ENCODE results near the gene SH2D5. TPM values are rescaled to one million over a fixed set of nuclear protein-coding genes. Genes with fewer than 3 reads are reported as not detected.

Gene SH2D5
- total RNA-seq, 2 experiments from 2014 or later: 1.3 to 1.6 TPM

- TF ChIP-seq, protein P1, sequence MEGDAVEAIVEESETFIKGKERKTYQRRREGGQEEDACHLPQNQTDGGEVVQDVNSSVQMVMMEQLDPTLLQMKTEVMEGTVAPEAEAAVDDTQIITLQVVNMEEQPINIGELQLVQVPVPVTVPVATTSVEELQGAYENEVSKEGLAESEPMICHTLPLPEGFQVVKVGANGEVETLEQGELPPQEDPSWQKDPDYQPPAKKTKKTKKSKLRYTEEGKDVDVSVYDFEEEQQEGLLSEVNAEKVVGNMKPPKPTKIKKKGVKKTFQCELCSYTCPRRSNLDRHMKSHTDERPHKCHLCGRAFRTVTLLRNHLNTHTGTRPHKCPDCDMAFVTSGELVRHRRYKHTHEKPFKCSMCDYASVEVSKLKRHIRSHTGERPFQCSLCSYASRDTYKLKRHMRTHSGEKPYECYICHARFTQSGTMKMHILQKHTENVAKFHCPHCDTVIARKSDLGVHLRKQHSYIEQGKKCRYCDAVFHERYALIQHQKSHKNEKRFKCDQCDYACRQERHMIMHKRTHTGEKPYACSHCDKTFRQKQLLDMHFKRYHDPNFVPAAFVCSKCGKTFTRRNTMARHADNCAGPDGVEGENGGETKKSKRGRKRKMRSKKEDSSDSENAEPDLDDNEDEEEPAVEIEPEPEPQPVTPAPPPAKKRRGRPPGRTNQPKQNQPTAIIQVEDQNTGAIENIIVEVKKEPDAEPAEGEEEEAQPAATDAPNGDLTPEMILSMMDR (IDR thresholded peaks at IDR 0.05): no peak
- ChIA-PET POLR2A (no interaction called here), CTCF (interaction anchor here (0.9 kb wide), 1 partner anchor 13 kb away, joined by 4 read pairs; no protein-coding TSS in a partner anchor)
- H3K4me3 Mint-ChIP-seq: no peak overlapping the region
- intact Hi-C loops (cut with micrococcal nuclease): no loop called here
- H3K36me3 Mint-ChIP-seq (ENCODE audit: low read depth): no peaks in the 10 kb centered on the region
- no peaks in the 10 kb centered on the region for H3K27me3 Mint-ChIP-seq
- no peak overlapping the region for H3K27ac Mint-ChIP-seq
- no peak for DNase-seq
- ATAC-seq: no peak
- no peaks in the 10 kb centered on the region for H3K9me3 Mint-ChIP-seq
- no peaks in the 10 kb centered on the region for H3K4me1 Mint-ChIP-seq (ENCODE audit: low read depth)
Measured at GRCh38 chr1:20709868-20710267, 22.6 kb downstream of the SH2D5 start.

GRCh38 chr1:20708891-20709290 lies 23.6 kb downstream of the SH2D5 start:
- ATAC-seq: no peak
- Mint-ChIP-seq H3K9me3 (no peaks in the 10 kb centered on the region), H3K27ac (no peak overlapping the region), H3K27me3 (no peaks in the 10 kb centered on the region), H3K4me1 (ENCODE audit: low read depth) (no peaks in the 10 kb centered on the region), H3K4me3 (no peak overlapping the region), H3K36me3 (ENCODE audit: low read depth) (no peaks in the 10 kb centered on the region)
- TF ChIP-seq, protein P1 (IDR thresholded peaks at IDR 0.05): no peak
- DNase-seq: no peak
- POLR2A ChIA-PET: no interaction called here
- CTCF ChIA-PET: interaction anchor here (2.1 to 4.4 kb wide), 2 partner anchors 12 to 486 kb away, joined by 5 to 26 read pairs; no protein-coding TSS in a partner anchor
- intact Hi-C loops (cut with micrococcal nuclease): no loop called here

GRCh38 chr1:20708057-20708456 lies 24.4 kb downstream of the SH2D5 start:
- DNase-seq (no peak), ATAC-seq (no peak)
- Mint-ChIP-seq H3K9me3 (no peaks in the 10 kb centered on the region), H3K36me3 (ENCODE audit: low read depth) (no peaks in the 10 kb centered on the region), H3K4me3 (no peak overlapping the region), H3K27ac (no peak overlapping the region), H3K4me1 (ENCODE audit: low read depth) (no peaks in the 10 kb centered on the region), H3K27me3 (no peaks in the 10 kb centered on the region)
- intact Hi-C loops (cut with micrococcal nuclease): no loop called here
- CTCF ChIA-PET: interaction anchor here (2.1 to 4.4 kb wide), 2 partner anchors 11 to 487 kb away, joined by 5 to 26 read pairs; no protein-coding TSS in a partner anchor
- TF ChIP-seq, protein P1 (IDR thresholded peaks at IDR 0.05): no peak
- POLR2A ChIA-PET: no interaction called here

GRCh38 chr1:20706841-20707240 lies 25.7 kb downstream of the SH2D5 start:
- TF ChIP-seq, protein P1 (IDR thresholded peaks at IDR 0.05): no peak
- Mint-ChIP-seq H3K27ac (no peak overlapping the region), H3K4me1 (ENCODE audit: low read depth) (no peaks in the 10 kb centered on the region), H3K27me3 (no peaks in the 10 kb centered on the region), H3K36me3 (ENCODE audit: low read depth) (no peaks in the 10 kb centered on the region), H3K4me3 (no peak overlapping the region), H3K9me3 (no peaks in the 10 kb centered on the region)
- DNase-seq (no peak), ATAC-seq (no peak)
- intact Hi-C loops (cut with micrococcal nuclease): no loop called here
- ChIA-PET CTCF (interaction anchor here (4.4 kb wide), 1 partner anchor 10 kb away, joined by 26 read pairs; no protein-coding TSS in a partner anchor), POLR2A (no interaction called here)

DNA sequence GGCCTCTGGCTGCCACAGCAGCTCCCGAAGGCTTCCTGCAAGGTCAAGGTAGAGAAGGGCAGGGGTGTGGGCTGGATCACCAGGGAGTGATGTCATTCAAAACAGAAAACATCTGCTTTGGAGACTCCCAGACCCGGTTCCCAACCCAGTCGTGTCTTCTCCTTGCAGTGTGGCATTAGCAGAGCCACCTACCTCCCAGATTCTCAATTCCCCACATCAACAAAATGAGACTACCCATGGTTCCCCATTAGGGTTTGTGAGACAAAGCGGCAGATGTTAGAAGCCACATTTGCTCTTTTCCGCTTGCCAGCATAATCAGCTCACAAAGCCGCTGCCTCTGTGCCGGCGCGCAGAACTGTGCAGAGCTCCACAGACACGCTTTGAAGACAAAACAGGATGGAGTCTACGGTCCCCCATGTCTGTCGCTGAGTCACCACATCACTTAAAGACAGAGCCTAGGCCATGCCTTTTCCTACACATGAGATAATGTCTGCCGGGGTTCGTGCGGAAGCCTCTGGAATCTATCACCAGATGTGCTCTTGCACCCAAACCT lies 27.2 kb downstream of the SH2D5 start:
- ATAC-seq (no peak), DNase-seq (no peak)
- no peaks in the 10 kb centered on the region for H3K4me1 Mint-ChIP-seq (ENCODE audit: low read depth)
- CTCF ChIA-PET: interaction anchor here (4.4 kb wide), 1 partner anchor 8 kb away, joined by 26 read pairs; no protein-coding TSS in a partner anchor
- no peak overlapping the region for H3K27ac Mint-ChIP-seq
- no peaks in the 10 kb centered on the region for H3K36me3 Mint-ChIP-seq (ENCODE audit: low read depth)
- no peaks in the 10 kb centered on the region for H3K9me3 Mint-ChIP-seq
- no peaks in the 10 kb centered on the region for H3K27me3 Mint-ChIP-seq
- intact Hi-C loops (cut with micrococcal nuclease): no loop called here
- TF ChIP-seq, protein P1 (IDR thresholded peaks at IDR 0.05): no peak
- H3K4me3 Mint-ChIP-seq: no peak overlapping the region
- POLR2A ChIA-PET: no interaction called here
